Measurements from ENCODE around the gene CELF4. TPM values are rescaled to one million over a fixed set of nuclear protein-coding genes. Genes with fewer than 3 reads are reported as not detected.
"Not testable (repeated sequence)": the region's sequence is repeated elsewhere in the genome, so short reads cannot be mapped to it uniquely, and the experiment has no call there.

CELF4 gene
- total and polyA plus RNA-seq, 2 donors (not counting 1 experiment from before 2014, with no cell fraction given) = 0.17 TPM; not detected in 1

DNA sequence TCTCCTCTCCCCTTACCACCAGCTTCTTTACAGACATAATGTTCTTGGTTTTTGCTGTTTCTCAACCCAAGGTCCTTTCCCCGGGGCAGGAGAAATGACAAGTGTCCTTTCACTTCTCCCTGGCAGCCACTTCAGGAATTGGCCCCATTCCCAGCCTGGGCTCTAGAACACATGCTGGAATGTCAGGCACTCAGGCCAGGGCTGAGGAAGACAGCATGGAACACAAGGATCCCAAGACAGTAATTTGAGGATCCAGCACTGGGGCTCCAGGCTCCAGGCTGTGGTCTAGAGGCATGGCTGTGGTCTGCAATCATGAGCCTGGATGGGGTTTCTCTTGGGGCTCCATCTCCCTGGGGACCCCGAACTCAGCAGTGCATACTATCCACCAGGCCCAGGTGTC is 201.4 kb downstream of the CELF4 start:
- Histone ChIP-seq H3K4me2 (ENCODE audit: extremely low read depth, insufficient read depth, low read length) (no peak overlapping the region), H3K27me3 (ENCODE audit: control insufficient read depth, insufficient read depth, low read length) (no peaks in the 10 kb centered on the region), H3K4me1 (ENCODE audit: control insufficient read depth, extremely low read depth, insufficient read depth, low read length) (no peaks in the 10 kb centered on the region), H3K9me3 (ENCODE audit: control insufficient read depth, insufficient read depth, low read depth, low read length) (no peaks in the 10 kb centered on the region), H3K9ac (ENCODE audit: insufficient read depth, low read length) (no peak overlapping the region), H4K20me1 (ENCODE audit: control insufficient read depth, extremely low read depth, insufficient read depth, low read length) (no peaks in the 10 kb centered on the region), H3K4me3 (replicated peaks in 1 of 4; ENCODE audit: control extremely low read depth in 1 of 4, insufficient read depth in 1 of 4, low read depth in 3 of 4, low read length in 4 of 4) (no peak overlapping the region), H3K36me3 (ENCODE audit: control insufficient read depth, insufficient read depth, low read length) (no peaks in the 10 kb centered on the region), H3K79me2 (ENCODE audit: control insufficient read depth, insufficient read depth, low read length) (no peaks in the 10 kb centered on the region), H3K27ac (ENCODE audit: insufficient read depth, low read length) (no peak overlapping the region), H2AFZ (ENCODE audit: low read length) (no peak overlapping the region)
- TF ChIP-seq, protein P1, sequence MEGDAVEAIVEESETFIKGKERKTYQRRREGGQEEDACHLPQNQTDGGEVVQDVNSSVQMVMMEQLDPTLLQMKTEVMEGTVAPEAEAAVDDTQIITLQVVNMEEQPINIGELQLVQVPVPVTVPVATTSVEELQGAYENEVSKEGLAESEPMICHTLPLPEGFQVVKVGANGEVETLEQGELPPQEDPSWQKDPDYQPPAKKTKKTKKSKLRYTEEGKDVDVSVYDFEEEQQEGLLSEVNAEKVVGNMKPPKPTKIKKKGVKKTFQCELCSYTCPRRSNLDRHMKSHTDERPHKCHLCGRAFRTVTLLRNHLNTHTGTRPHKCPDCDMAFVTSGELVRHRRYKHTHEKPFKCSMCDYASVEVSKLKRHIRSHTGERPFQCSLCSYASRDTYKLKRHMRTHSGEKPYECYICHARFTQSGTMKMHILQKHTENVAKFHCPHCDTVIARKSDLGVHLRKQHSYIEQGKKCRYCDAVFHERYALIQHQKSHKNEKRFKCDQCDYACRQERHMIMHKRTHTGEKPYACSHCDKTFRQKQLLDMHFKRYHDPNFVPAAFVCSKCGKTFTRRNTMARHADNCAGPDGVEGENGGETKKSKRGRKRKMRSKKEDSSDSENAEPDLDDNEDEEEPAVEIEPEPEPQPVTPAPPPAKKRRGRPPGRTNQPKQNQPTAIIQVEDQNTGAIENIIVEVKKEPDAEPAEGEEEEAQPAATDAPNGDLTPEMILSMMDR (conservative IDR thresholded peaks at IDR 0.05 in 1 of 2, IDR thresholded peaks at IDR 0.05 in 1 of 2; ENCODE audit: low read depth in 1 of 2, low read length in 2 of 2) = no peak
- DNase-seq (ENCODE audit: low read depth in 2 of 2) = no peak

DNA sequence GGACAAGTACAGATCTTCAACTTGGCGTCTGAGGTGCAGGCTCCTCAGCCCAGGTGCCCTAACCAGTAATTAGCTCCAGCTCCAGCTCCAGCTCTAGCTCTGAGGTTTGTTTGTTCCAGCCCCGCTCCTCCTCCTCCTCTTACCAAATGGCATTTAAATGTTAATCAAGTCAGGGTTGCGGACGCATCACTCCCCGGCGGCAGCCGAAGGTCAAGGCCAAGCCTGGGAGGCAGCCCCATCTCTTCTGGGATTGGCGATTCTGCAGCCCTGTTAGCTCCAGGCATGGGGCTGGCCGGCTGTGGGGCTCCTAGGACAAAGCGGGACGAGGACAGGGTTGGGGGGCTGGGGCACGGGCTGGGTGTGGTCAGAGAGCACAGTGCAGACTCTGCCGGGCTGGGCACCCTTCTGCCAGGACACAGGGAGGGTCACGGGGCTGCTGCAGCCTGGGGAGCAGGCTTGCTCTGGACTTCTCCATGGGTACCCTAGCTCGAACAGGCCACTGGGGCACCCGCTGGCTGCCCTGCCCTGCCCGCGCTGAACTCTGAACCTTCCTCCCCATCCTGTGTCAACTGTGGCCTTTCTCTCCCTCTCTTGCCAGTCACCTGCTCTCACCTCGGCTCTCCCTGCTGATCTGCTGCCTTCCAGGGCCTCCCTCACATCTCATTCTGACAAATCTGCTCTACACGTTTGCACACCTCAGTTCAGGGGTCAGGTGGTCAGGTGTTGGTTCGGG is 203.3 kb downstream of the CELF4 start:
- H3K9me3 ChIP-seq (ENCODE audit: control insufficient read depth, insufficient read depth, low read depth, low read length) = no peaks in the 10 kb centered on the region

DNA sequence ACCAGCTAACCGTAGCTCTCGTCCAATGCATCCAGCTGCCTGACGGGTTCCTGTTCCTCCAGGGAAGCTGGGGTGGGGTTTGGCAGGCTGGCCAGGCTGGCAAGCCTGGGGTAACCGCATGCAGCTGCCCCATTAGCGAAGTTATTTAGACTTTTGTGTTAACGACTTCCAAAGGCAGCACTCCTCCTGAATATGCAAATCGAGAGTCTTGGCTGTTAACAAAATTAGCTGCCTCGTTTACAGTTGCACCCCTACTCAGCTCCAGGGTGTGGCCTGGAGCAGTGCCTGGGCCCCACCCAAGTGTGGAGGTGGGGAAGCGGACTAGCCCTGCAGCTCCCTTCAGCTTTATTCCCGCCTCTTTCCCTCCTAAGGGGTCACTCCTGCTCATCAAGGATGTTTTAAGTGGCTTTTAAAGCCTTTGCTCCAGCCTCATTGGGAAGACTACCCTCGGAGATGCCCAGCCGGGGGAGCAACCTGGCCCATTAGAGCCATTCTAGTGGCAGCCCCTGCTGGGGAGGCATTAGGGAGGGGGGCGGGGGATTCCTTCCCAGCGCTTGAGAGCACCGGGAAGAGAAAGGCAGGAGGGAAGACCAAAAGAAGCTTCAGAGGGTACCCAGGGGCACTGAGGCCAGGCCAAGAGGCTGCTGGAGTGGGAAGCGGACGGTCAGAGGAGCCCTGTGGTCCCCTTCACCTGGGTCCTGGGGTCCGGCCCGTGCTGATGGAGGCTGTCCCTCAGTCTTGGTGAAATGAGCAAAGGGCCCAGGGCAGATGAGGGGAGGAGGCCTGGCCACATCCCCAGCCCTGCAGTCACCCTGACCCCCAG is 204.1 kb downstream of the CELF4 start:
- no peak overlapping the region for H3K27ac ChIP-seq (ENCODE audit: insufficient read depth, low read length)
- no peaks in the 10 kb centered on the region for H3K36me3 ChIP-seq (ENCODE audit: control insufficient read depth, insufficient read depth, low read length)
- TF ChIP-seq EZH2 (IDR thresholded peaks at IDR 0.05; ENCODE audit: low read length, missing control alignments) = no peak
- TF ChIP-seq, protein P1 (conservative IDR thresholded peaks at IDR 0.05 in 1 of 2, IDR thresholded peaks at IDR 0.05 in 1 of 2; ENCODE audit: low read depth in 1 of 2, low read length in 2 of 2) = no peak
- H3K4me2 ChIP-seq (ENCODE audit: extremely low read depth, insufficient read depth, low read length) = no peak overlapping the region
- no peak overlapping the region for H2AFZ ChIP-seq (ENCODE audit: low read length)
- no peaks in the 10 kb centered on the region for H3K79me2 ChIP-seq (ENCODE audit: control insufficient read depth, insufficient read depth, low read length)
- H3K27me3 ChIP-seq (ENCODE audit: control insufficient read depth, insufficient read depth, low read length) = no peaks in the 10 kb centered on the region
- H3K4me3 ChIP-seq (replicated peaks in 1 of 4; ENCODE audit: control extremely low read depth in 1 of 4, insufficient read depth in 1 of 4, low read depth in 3 of 4, low read length in 4 of 4) = no peak overlapping the region
- H3K9me3 ChIP-seq (ENCODE audit: control insufficient read depth, insufficient read depth, low read depth, low read length) = no peaks in the 10 kb centered on the region
- no peaks in the 10 kb centered on the region for H3K4me1 ChIP-seq (ENCODE audit: control insufficient read depth, extremely low read depth, insufficient read depth, low read length)
- no peak overlapping the region for H3K9ac ChIP-seq (ENCODE audit: insufficient read depth, low read length)
- DNase-seq (ENCODE audit: low read depth in 2 of 2) = no peak
- no peaks in the 10 kb centered on the region for H4K20me1 ChIP-seq (ENCODE audit: control insufficient read depth, extremely low read depth, insufficient read depth, low read length)

More for the DNA sequence above, 203.3 kb downstream of the CELF4 start:
- no peaks in the 10 kb centered on the region for H3K79me2 ChIP-seq (ENCODE audit: control insufficient read depth, insufficient read depth, low read length)
- no peak overlapping the region for H3K4me3 ChIP-seq (replicated peaks in 1 of 4; ENCODE audit: control extremely low read depth in 1 of 4, insufficient read depth in 1 of 4, low read depth in 3 of 4, low read length in 4 of 4)
- no peak overlapping the region for H2AFZ ChIP-seq (ENCODE audit: low read length)
- H3K36me3 ChIP-seq (ENCODE audit: control insufficient read depth, insufficient read depth, low read length) = no peaks in the 10 kb centered on the region
- no peak for DNase-seq (ENCODE audit: low read depth in 2 of 2)
- no peaks in the 10 kb centered on the region for H4K20me1 ChIP-seq (ENCODE audit: control insufficient read depth, extremely low read depth, insufficient read depth, low read length)
- no peak overlapping the region for H3K9ac ChIP-seq (ENCODE audit: insufficient read depth, low read length)
- no peak overlapping the region for H3K27ac ChIP-seq (ENCODE audit: insufficient read depth, low read length)
- H3K27me3 ChIP-seq (ENCODE audit: control insufficient read depth, insufficient read depth, low read length) = no peaks in the 10 kb centered on the region
- no peak for TF ChIP-seq EZH2 (IDR thresholded peaks at IDR 0.05; ENCODE audit: low read length, missing control alignments)
- TF ChIP-seq, protein P1 (conservative IDR thresholded peaks at IDR 0.05 in 1 of 2, IDR thresholded peaks at IDR 0.05 in 1 of 2; ENCODE audit: low read depth in 1 of 2, low read length in 2 of 2) = no peak
- H3K4me1 ChIP-seq (ENCODE audit: control insufficient read depth, extremely low read depth, insufficient read depth, low read length) = no peaks in the 10 kb centered on the region
- no peak overlapping the region for H3K4me2 ChIP-seq (ENCODE audit: extremely low read depth, insufficient read depth, low read length)

DNA sequence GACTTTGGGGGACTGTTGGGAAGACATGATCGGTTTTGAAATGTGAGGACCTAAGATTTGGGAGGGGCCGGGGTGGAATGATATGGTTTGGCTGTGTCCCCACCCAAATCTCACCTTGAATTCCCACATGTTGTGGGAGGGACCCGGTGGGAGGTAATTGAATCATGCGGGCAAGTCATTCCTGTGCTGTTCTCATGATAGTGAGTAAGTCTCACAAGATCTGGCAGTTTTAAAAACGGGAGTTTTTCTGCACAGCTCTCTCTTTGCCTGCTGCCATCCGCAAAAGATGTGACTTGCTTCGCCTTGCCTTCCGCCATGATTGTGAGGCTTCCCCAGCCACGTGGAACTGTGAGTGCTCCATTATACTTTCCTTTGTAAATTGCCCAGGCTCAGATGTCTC is 207.5 kb downstream of the CELF4 start:
- not testable (repeated sequence) for H3K4me3 ChIP-seq (replicated peaks in 1 of 4; ENCODE audit: control extremely low read depth in 1 of 4, insufficient read depth in 1 of 4, low read depth in 3 of 4, low read length in 4 of 4); H3K36me3 ChIP-seq (ENCODE audit: control insufficient read depth, insufficient read depth, low read length)

More for the DNA sequence above, 207.5 kb downstream of the CELF4 start:
- not testable (repeated sequence) for DNase-seq (ENCODE audit: low read depth in 2 of 2); H2AFZ ChIP-seq (ENCODE audit: low read length); H3K4me2 ChIP-seq (ENCODE audit: extremely low read depth, insufficient read depth, low read length); H3K27me3 ChIP-seq (ENCODE audit: control insufficient read depth, insufficient read depth, low read length); H3K79me2 ChIP-seq (ENCODE audit: control insufficient read depth, insufficient read depth, low read length); H3K4me1 ChIP-seq (ENCODE audit: control insufficient read depth, extremely low read depth, insufficient read depth, low read length); H3K9me3 ChIP-seq (ENCODE audit: control insufficient read depth, insufficient read depth, low read depth, low read length); H3K9ac ChIP-seq (ENCODE audit: insufficient read depth, low read length); H4K20me1 ChIP-seq (ENCODE audit: control insufficient read depth, extremely low read depth, insufficient read depth, low read length); H3K27ac ChIP-seq (ENCODE audit: insufficient read depth, low read length)
